ENCODE data around the gene NUP43. TPM values are rescaled to one million over a fixed set of nuclear protein-coding genes. Genes with fewer than 3 reads are reported as not detected.
"Not testable (repeated sequence)": the region's sequence is repeated elsewhere in the genome, so short reads cannot be mapped to it uniquely, and the experiment has no call there.

Gene NUP43
- total RNA-seq, 1 donor from 2014 or later, result 30.6 TPM

DNA sequence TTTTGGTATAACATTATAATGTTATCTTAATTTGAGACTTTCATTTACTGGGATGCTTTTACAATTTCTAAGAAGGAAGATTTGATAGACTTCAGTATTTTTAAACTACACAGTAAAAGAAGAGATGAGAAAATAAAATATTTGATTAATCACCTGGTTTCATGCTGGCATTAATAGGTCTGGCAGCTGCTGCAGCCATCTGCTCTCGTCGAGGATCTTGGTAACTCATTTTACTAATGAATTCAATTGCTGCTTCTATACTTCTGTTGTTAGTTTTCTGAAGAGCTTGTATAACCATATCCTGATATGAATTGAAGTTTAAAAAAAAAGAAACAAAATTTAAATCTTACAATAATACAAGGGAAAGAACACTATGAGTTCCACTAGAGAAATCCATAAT lies 51.4 kb downstream of the NUP43 start:
- DNase-seq (ENCODE audit: low spot score), result no peak

DNA sequence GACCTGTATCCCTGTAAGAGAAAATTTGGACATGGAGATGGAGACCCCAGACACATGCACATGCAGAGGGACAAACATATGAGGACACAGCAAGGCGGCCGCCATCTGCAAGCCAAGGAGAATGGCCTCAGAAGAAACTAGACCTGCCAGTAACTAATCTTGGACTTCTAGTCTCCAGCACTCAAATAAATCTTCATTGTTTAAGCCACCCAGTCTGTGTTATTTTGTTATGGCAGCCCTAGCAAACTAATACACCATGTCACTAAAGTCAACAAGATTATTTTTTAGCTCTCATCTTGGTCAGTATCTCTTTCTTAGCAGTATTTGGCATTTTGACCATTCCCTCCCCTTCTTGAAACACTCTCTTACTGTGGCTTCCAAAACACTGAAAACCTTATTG lies 55.1 kb downstream of the NUP43 start:
- DNase-seq (ENCODE audit: low spot score), result no peak

DNA sequence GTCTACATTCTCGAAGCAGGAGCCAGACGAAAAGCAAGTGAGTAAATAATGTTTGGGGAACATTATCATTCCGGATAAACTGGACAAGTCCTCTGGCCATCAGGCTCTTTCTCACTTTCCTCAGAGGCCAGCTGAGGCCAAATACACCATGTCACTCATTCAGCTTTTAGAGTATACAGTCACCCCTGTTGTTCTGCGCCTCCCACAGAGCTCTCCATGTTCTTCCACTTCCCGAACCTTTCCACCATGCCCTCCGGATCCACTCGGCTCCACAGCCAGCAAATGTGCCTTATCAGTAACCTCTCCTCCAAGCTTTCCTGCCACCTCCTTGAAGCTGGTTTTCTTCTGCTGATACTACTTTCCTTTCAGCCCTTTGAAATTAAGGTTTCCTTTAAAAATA lies 60.1 kb downstream of the NUP43 start:
- no peak for DNase-seq (ENCODE audit: low spot score)

DNA sequence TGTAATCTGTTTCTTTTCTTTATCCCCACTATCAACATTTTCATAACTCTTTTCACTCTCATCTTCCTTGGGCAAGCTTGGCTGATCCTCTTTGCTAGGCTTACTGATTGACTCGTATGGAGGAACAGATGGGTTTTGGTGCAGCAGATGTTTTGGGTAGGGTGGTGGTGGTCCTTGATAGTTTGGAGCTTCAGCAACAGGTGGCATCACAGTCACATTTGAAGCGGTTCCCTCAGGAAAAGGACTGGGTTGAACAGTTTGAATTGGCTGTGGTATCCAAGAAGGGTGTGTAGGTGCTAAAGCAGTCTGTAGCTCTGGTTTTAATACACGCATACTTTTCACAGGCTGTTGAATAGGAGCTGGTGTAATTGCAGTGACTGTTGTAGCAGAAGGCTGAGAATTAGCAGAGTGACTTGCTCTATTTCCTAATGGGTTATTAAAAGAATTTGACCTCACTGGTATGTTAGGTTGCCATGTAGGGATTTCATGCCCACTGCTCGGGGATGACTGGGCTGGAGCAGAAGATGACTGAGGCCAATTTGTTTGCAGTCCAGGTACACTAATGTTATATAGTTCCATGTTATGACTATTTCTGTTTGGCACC lies 63.0 kb downstream of the NUP43 start:
- no peak for DNase-seq (ENCODE audit: low spot score)

DNA sequence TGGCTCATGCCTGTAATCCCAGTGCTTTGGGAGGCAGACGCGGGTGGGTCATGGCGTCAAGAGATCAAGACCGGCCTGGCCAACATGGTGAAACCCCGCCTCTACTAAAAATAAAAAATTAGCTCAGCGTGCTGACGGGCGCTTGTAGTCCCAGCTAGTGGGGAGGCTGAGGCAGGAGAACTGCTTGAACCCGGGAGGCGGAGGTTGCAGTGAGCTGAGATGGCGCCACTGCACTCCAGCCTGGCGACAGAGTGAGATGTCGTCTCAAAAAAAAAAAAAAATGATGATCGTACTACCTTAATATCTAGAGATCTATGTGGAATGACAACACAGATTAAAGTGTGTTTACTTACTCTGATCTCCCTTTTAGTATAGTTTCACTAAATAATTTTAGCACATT lies 64.5 kb downstream of the NUP43 start:
- not testable (repeated sequence) for DNase-seq (ENCODE audit: low spot score)

DNA sequence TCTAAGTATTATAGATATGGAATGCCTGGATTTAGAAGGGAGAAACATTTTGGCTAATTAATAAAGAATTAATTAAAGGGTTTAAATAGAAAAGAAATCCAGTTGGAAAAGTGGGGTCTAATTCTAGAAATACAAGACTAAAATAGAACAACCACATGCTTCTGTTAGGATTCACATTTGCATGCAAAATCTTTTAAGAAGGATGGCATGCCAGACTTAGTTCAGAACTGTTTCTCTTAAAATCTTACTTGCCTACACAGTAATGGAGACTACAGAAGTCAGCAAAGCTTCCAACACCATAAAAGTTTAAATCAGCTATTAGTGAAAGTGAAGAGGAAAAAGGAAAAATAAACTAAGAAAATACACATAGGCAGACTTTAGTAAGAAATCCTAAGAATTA lies 65.1 kb downstream of the NUP43 start:
- DNase-seq (ENCODE audit: low spot score), result no peak

DNA sequence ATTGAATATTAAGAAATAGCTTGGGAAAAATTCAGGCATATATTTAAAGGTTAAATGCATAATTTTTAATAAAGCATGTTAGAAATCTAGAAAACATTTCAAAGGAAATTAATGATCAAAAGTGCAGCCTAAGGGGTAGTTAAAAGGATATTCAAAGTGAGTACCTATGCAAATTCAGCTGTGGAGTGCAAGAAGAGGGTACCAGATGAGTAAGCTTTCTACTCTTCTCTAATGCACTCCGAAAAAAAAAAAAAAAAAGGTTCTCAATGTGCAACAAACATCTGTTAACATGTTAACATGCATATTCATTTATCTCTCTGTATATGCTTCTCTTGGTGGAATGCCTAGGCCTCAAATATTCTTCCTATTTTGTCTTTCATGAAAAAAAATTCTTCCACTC lies 65.8 kb downstream of the NUP43 start:
- no peak for DNase-seq (ENCODE audit: low spot score)

Other genes starting within 250 kb of the NUP43 start
- gene PPIL4, start 200.5 kb downstream of the NUP43 start, total RNA-seq (ENCODE audit: insufficient read depth, low replicate concordance), result 46.7 TPM
- gene GINM1, start 180.2 kb downstream of the NUP43 start, total RNA-seq (ENCODE audit: insufficient read depth, low replicate concordance), result 69.8 TPM
- gene KATNA1, start 97.8 kb downstream of the NUP43 start, total RNA-seq (ENCODE audit: insufficient read depth, low replicate concordance), result 27.2 TPM
- 10.1 TPM for gene LATS1, start 28.4 kb downstream of the NUP43 start, total RNA-seq (ENCODE audit: insufficient read depth, low replicate concordance)
- gene PCMT1, start 3.2 kb upstream of the NUP43 start, total RNA-seq (ENCODE audit: insufficient read depth, low replicate concordance), result 74.4 TPM
- 21.7 TPM for gene LRP11, start 117.8 kb upstream of the NUP43 start, total RNA-seq (ENCODE audit: insufficient read depth, low replicate concordance)
- 6.3 TPM for gene RAET1E, start 151.6 kb upstream of the NUP43 start, total RNA-seq (ENCODE audit: insufficient read depth, low replicate concordance)
- 2.2 TPM for gene RAET1G, start 176.6 kb upstream of the NUP43 start, total RNA-seq (ENCODE audit: insufficient read depth, low replicate concordance)
- 3.6 TPM for gene ULBP2, start 195.5 kb upstream of the NUP43 start, total RNA-seq (ENCODE audit: insufficient read depth, low replicate concordance)
- gene ULBP1, start 217.4 kb upstream of the NUP43 start, total RNA-seq (ENCODE audit: insufficient read depth, low replicate concordance), result 1.2 TPM

Data from umbilical cord (tissue), 2 donors.